CD14-positive monocyte (primary cell): Measurements from ENCODE around the gene KIF21B. TPM values are rescaled to one million over a fixed set of nuclear protein-coding genes. Genes with fewer than 3 reads are reported as not detected.

Source experiments
- DNase-seq, 3 donors: peaks; one replicate each; pipeline ENCODE4 v3.0.0-alpha.2; 2011 to 2022
- H2AFZ ChIP-seq: 2 replicates; pipeline ENCODE4 v1.6.0; 2012; ENCODE audit warnings: mild to moderate bottlenecking, low read depth, low read length, inconsistent platforms; ENCODE audit not compliant: insufficient read depth, poor library complexity, severe bottlenecking
- H3K27ac ChIP-seq, 2 donors: 1 replicate in 1 of 2; 2 replicates in 1 of 2; pipeline ENCODE4 v1.5.1; 2012 to 2013; ENCODE audit warnings: low read length in 2 of 2, control low read depth in 1 of 2, inconsistent platforms in 1 of 2, low read depth in 1 of 2, mild to moderate bottlenecking in 1 of 2
- H3K27me3 ChIP-seq, 2 donors: one replicate each; pipeline versions ENCODE4 v1.6.0 to v1.6.1; 2011 to 2013; ENCODE audit warnings: low read length in 2 of 2; ENCODE audit not compliant: control insufficient read depth in 2 of 2, insufficient read depth in 2 of 2
- H3K36me3 ChIP-seq, 2 donors: replicated peaks in 1 of 2; 1 replicate in 1 of 2; 2 replicates in 1 of 2; pipeline versions ENCODE4 v1.5.1 to v1.6.1; 2012 to 2013; ENCODE audit warnings: low read length in 2 of 2, control low read depth in 1 of 2, inconsistent platforms in 1 of 2, mild to moderate bottlenecking in 1 of 2; ENCODE audit not compliant: insufficient read depth in 2 of 2, control insufficient read depth in 1 of 2
- H3K4me1 ChIP-seq, 2 donors: 1 replicate in 1 of 2; 2 replicates in 1 of 2; pipeline versions ENCODE4 v1.5.1 to v1.6.1; 2012 to 2013; ENCODE audit warnings: low read length in 2 of 2, control low read depth in 1 of 2, inconsistent platforms in 1 of 2, mild to moderate bottlenecking in 1 of 2, moderate library complexity in 1 of 2; ENCODE audit not compliant: insufficient read depth in 2 of 2, control insufficient read depth in 1 of 2
- H3K4me2 ChIP-seq: replicated peaks from 2 replicates; pipeline ENCODE3; 2012; ENCODE audit warnings: low read length, moderate library complexity, mild to moderate bottlenecking; ENCODE audit not compliant: poor library complexity, severe bottlenecking; ENCODE audit errors: extremely low read depth
- H3K4me3 ChIP-seq, 3 experiments: fragments of 200-600 bp in 1 of 3; sonication (generic) in 1 of 3; replicated peaks in 1 of 3; 1 replicate in 2 of 3; 2 replicates in 1 of 3; pipeline ENCODE4 v1.5.1; 2011 to 2013; ENCODE audit warnings: low read length in 3 of 3, mild to moderate bottlenecking in 3 of 3, control low read depth in 2 of 3, low read depth in 2 of 3, inconsistent platforms in 1 of 3, moderate library complexity in 1 of 3
- H3K79me2 ChIP-seq: 2 replicates; pipeline ENCODE4 v1.6.0; 2012; ENCODE audit warnings: mild to moderate bottlenecking, control low read depth, inconsistent platforms, low read length, moderate library complexity; ENCODE audit not compliant: insufficient read depth
- H3K9ac ChIP-seq: 2 replicates; pipeline ENCODE4 v1.6.0; 2017; ENCODE audit warnings: low read length, mild to moderate bottlenecking; ENCODE audit not compliant: insufficient read depth, poor library complexity, severe bottlenecking
- H3K9me3 ChIP-seq, 2 donors: replicated peaks in 1 of 2; 1 replicate in 1 of 2; 2 replicates in 1 of 2; pipeline versions ENCODE4 v1.5.1 to v1.6.1; 2012 to 2013; ENCODE audit warnings: low read length in 2 of 2, control low read depth in 1 of 2; ENCODE audit not compliant: control insufficient read depth in 1 of 2, insufficient read depth in 1 of 2
- H4K20me1 ChIP-seq: 2 replicates; pipeline ENCODE4 v1.6.0; 2012; ENCODE audit warnings: mild to moderate bottlenecking, low read length, control low read depth, moderate library complexity; ENCODE audit not compliant: insufficient read depth
- H3K27ac Mint-ChIP-seq, 7 donors: one replicate each; pipeline ENCODE4 v1.8.0; 2020; ENCODE audit warnings: mild to moderate bottlenecking in 7 of 7, mixed read lengths in 7 of 7, moderate library complexity in 6 of 7, inconsistent platforms in 2 of 7
- H3K27me3 Mint-ChIP-seq, 3 donors: one replicate each; pipeline ENCODE4 v1.8.0; 2021 to 2022; ENCODE audit warnings: low read depth in 3 of 3, mild to moderate bottlenecking in 3 of 3, mixed read lengths in 3 of 3, moderate library complexity in 3 of 3, inconsistent platforms in 1 of 3
- H3K36me3 Mint-ChIP-seq, 2 donors: one replicate each; pipeline ENCODE4 v1.8.0; 2020; ENCODE audit warnings: mixed read lengths in 2 of 2, inconsistent platforms in 1 of 2, mild to moderate bottlenecking in 1 of 2
- H3K4me1 Mint-ChIP-seq: one replicate; pipeline ENCODE4 v1.8.0; 2020; ENCODE audit warnings: mild to moderate bottlenecking, mixed read lengths
- H3K4me3 Mint-ChIP-seq, 2 donors: one replicate each; pipeline ENCODE4 v1.8.0; 2020; ENCODE audit warnings: mild to moderate bottlenecking in 2 of 2, mixed read lengths in 2 of 2, moderate library complexity in 1 of 2
- H3K9me3 Mint-ChIP-seq, 7 donors: one replicate each; pipeline ENCODE4 v1.8.0; 2020 to 2022; ENCODE audit warnings: mixed read lengths in 7 of 7, mild to moderate bottlenecking in 6 of 7, moderate library complexity in 6 of 7, inconsistent platforms in 2 of 7
- WGBS: methylation state at CpG from one replicate; pipeline ENCODE4 v1.1.5; 2013; ENCODE audit warnings: missing lambda C conversion rate; ENCODE audit not compliant: insufficient coverage; 5-methylcytosine and 5-hydroxymethylcytosine counted together
- intact Hi-C, 2 donors: fragments of 100-400 bp; cut with micrococcal nuclease; formaldehyde crosslinking; loops; one replicate each; pipeline versions ENCODE4 v1.15.0 to v1.15.1; 2023
- polyA plus RNA-seq, 3 donors: library from polyadenylated mRNA; depleted of rRNA in 1 of 3; unstranded in 2 of 3; stranded (reverse) in 1 of 3; fragments of 300-500 nt in 2 of 3; fragments of >200 nt in 1 of 3; fragmentation: Illumina TruSeq in 2 of 3; gene quantifications; 1 replicate in 2 of 3; 2 replicates in 1 of 3; pipeline ENCODE4 v1.2.3, GENCODE V29; 2012 to 2021
- TF ChIP-seq, protein P1 (sequence below): fragments of 200-600 bp; IDR thresholded peaks from one replicate; pipeline ENCODE4 v1.8.0; 2022; ENCODE audit warnings: antibody characterized with exemption, mild to moderate bottlenecking

KIF21B gene
- polyA plus RNA-seq, 3 donors, result 0.18 to 9.8 (median 0.30) TPM

DNA sequence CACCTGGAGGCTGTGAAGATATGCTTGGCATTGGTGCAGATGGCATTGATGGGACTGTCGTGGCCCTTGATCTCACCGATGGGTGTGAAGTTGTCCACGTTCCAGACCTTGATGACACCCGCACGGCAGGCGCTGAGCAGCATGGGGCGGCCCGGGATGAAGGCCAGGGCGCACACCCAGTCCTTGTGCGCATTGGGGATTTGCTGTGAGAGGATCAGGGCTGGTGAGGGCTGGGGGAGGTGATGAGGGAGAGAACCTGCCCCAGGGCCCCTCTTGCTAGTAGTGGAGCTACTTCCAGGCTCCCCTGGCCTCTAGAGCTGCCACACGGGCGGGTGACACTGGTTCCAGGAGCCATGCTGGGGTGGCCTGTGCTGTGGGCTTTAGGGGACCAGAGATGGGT lies 48.8 kb downstream of the KIF21B start:
- no peak overlapping the region for H3K4me3 Mint-ChIP-seq

DNA sequence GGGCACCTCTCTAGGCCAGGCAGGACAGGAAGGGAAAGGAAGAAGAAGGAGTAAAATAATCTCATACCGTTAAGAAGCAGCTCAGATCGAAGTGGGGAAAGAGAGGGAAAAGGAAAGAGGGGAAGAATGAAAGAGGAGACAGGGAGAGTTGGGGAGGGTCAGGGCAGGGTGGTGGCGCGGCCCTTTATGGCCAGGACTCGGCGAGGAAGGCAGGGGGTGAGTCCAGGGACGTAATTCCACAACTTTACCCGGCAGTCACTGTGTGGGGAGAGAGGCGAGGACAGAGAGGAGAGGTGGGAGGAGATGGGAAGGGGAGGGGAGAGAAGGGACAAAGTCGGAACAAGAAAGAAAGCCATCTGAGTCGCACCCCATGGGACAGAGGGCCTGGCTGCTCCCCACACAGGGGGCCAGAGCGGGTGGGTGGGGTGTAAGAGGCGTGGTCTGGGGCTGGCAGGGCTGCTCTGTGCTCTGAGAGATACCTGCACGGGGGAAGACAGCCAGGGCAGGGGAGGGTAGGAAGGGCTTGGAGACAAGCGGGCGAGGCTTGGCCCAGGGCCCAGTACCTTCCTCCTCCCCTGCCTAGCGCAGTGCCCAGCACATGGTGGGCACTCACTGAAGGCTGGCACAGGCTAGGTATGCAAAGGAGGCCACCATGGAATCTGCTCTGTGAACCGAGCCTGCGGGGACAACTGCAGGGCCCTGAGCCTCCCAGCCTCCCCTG lies 49.4 kb downstream of the KIF21B start:
- H3K9me3 ChIP-seq, result no peaks in the 10 kb centered on the region
- H3K36me3 ChIP-seq, result peaks cover 48 to 88% of the 10 kb centered on the region in 2 donors
- H3K27me3 ChIP-seq, result no peaks in the 10 kb centered on the region
- TF ChIP-seq, protein P1, sequence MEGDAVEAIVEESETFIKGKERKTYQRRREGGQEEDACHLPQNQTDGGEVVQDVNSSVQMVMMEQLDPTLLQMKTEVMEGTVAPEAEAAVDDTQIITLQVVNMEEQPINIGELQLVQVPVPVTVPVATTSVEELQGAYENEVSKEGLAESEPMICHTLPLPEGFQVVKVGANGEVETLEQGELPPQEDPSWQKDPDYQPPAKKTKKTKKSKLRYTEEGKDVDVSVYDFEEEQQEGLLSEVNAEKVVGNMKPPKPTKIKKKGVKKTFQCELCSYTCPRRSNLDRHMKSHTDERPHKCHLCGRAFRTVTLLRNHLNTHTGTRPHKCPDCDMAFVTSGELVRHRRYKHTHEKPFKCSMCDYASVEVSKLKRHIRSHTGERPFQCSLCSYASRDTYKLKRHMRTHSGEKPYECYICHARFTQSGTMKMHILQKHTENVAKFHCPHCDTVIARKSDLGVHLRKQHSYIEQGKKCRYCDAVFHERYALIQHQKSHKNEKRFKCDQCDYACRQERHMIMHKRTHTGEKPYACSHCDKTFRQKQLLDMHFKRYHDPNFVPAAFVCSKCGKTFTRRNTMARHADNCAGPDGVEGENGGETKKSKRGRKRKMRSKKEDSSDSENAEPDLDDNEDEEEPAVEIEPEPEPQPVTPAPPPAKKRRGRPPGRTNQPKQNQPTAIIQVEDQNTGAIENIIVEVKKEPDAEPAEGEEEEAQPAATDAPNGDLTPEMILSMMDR, result no peak
- Mint-ChIP-seq H3K27ac (no peak overlapping the region), H3K9me3 (no peaks in the 10 kb centered on the region), H3K36me3 (peaks cover 78 to 84% of the 10 kb centered on the region in 2 donors), H3K4me1 (no peaks in the 10 kb centered on the region), H3K27me3 (peaks cover 0 to 9% (median 2%) of the 10 kb centered on the region in 3 donors), H3K4me3 (no peak overlapping the region)
- 93% methylated on average over 14 of the region's 19 CpGs for WGBS
- peaks cover 4% of the 10 kb centered on the region for H4K20me1 ChIP-seq
- DNase-seq, result no peak
- no peak overlapping the region for H3K4me2 ChIP-seq
- H3K9ac ChIP-seq, result no peak overlapping the region
- no peak overlapping the region for H3K4me3 ChIP-seq
- no peak overlapping the region for H3K27ac ChIP-seq
- intact Hi-C loops, result loop anchor here in 1 of 2 donors (10.0 kb wide), 1 partner anchor 141 kb away; the partner anchor contains the start of gene CACNA1S
- H3K79me2 ChIP-seq, result no peaks in the 10 kb centered on the region
- no peaks in the 10 kb centered on the region for H3K4me1 ChIP-seq
- H2AFZ ChIP-seq, result no peak overlapping the region

More for the DNA sequence above, 48.8 kb downstream of the KIF21B start:
- H2AFZ ChIP-seq, result no peak overlapping the region
- H3K9me3 ChIP-seq, result peaks cover 0 to 2% of the 10 kb centered on the region in 2 donors
- no peaks in the 10 kb centered on the region for H3K79me2 ChIP-seq
- intact Hi-C loops, result loop anchor here in 1 of 2 donors (10.0 kb wide), 1 partner anchor 140 kb away; the partner anchor contains the start of gene CACNA1S
- Mint-ChIP-seq H3K9me3 (no peaks in the 10 kb centered on the region), H3K4me1 (no peaks in the 10 kb centered on the region), H3K36me3 (peaks cover 79 to 87% of the 10 kb centered on the region in 2 donors), H3K27me3 (peaks cover 0 to 9% (median 2%) of the 10 kb centered on the region in 3 donors), H3K27ac (peak overlapping the region in 1 of 7 donors; percentile 21)
- H3K4me1 ChIP-seq, result no peaks in the 10 kb centered on the region
- no peak overlapping the region for H3K4me2 ChIP-seq
- H3K9ac ChIP-seq, result no peak overlapping the region
- 97% methylated on average over 8 of the region's 12 CpGs for WGBS
- peaks cover 4% of the 10 kb centered on the region for H4K20me1 ChIP-seq
- no peak for DNase-seq
- TF ChIP-seq, protein P1, result no peak
- H3K4me3 ChIP-seq, result no peak overlapping the region
- no peaks in the 10 kb centered on the region for H3K27me3 ChIP-seq
- H3K36me3 ChIP-seq, result peaks cover 53 to 94% of the 10 kb centered on the region in 2 donors
- no peak overlapping the region for H3K27ac ChIP-seq
